ENCODE data around the gene NEMP2.

- TF ChIP-seq ZBTB7A (IDR thresholded peaks at IDR 0.05; ENCODE audit: low read depth) (no peak), EP300 (IDR thresholded peaks at IDR 0.05; ENCODE audit: borderline replicate concordance) (no peak), NFIC (IDR thresholded peaks at IDR 0.05) (no peak), EGR1 (IDR thresholded peaks at IDR 0.05) (no peak), CREB1 (IDR thresholded peaks at IDR 0.05; ENCODE audit: low read depth) (no peak), TAF1 (IDR thresholded peaks at IDR 0.05; ENCODE audit: low read depth) (no peak), CEBPB (IDR thresholded peaks at IDR 0.05) (no peak), YY1 (IDR thresholded peaks at IDR 0.05; ENCODE audit: low read depth) (no peak), MAX (IDR thresholded peaks at IDR 0.05) (no peak), FOXM1 (IDR thresholded peaks at IDR 0.05; ENCODE audit: borderline replicate concordance, low read depth) (no peak), RAD21 (IDR thresholded peaks at IDR 0.05; ENCODE audit: low read depth) (no peak)
- TF ChIP-seq, protein P1, sequence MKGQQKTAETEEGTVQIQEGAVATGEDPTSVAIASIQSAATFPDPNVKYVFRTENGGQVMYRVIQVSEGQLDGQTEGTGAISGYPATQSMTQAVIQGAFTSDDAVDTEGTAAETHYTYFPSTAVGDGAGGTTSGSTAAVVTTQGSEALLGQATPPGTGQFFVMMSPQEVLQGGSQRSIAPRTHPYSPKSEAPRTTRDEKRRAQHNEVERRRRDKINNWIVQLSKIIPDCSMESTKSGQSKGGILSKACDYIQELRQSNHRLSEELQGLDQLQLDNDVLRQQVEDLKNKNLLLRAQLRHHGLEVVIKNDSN (IDR thresholded peaks at IDR 0.05) = no peak
- TF ChIP-seq, protein P2, sequence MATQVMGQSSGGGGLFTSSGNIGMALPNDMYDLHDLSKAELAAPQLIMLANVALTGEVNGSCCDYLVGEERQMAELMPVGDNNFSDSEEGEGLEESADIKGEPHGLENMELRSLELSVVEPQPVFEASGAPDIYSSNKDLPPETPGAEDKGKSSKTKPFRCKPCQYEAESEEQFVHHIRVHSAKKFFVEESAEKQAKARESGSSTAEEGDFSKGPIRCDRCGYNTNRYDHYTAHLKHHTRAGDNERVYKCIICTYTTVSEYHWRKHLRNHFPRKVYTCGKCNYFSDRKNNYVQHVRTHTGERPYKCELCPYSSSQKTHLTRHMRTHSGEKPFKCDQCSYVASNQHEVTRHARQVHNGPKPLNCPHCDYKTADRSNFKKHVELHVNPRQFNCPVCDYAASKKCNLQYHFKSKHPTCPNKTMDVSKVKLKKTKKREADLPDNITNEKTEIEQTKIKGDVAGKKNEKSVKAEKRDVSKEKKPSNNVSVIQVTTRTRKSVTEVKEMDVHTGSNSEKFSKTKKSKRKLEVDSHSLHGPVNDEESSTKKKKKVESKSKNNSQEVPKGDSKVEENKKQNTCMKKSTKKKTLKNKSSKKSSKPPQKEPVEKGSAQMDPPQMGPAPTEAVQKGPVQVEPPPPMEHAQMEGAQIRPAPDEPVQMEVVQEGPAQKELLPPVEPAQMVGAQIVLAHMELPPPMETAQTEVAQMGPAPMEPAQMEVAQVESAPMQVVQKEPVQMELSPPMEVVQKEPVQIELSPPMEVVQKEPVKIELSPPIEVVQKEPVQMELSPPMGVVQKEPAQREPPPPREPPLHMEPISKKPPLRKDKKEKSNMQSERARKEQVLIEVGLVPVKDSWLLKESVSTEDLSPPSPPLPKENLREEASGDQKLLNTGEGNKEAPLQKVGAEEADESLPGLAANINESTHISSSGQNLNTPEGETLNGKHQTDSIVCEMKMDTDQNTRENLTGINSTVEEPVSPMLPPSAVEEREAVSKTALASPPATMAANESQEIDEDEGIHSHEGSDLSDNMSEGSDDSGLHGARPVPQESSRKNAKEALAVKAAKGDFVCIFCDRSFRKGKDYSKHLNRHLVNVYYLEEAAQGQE (IDR thresholded peaks at IDR 0.05; ENCODE audit: low read depth) = no peak
These were observed 41.4 kb downstream of the NEMP2 start for GRCh38 chr2:190493095-190493494.
